ENCODE measurements around the gene PNPT1.
"Not testable (repeated sequence)": the region's sequence is repeated elsewhere in the genome, so short reads cannot be mapped to it uniquely, and the experiment has no call there.

PNPT1 gene

DNA sequence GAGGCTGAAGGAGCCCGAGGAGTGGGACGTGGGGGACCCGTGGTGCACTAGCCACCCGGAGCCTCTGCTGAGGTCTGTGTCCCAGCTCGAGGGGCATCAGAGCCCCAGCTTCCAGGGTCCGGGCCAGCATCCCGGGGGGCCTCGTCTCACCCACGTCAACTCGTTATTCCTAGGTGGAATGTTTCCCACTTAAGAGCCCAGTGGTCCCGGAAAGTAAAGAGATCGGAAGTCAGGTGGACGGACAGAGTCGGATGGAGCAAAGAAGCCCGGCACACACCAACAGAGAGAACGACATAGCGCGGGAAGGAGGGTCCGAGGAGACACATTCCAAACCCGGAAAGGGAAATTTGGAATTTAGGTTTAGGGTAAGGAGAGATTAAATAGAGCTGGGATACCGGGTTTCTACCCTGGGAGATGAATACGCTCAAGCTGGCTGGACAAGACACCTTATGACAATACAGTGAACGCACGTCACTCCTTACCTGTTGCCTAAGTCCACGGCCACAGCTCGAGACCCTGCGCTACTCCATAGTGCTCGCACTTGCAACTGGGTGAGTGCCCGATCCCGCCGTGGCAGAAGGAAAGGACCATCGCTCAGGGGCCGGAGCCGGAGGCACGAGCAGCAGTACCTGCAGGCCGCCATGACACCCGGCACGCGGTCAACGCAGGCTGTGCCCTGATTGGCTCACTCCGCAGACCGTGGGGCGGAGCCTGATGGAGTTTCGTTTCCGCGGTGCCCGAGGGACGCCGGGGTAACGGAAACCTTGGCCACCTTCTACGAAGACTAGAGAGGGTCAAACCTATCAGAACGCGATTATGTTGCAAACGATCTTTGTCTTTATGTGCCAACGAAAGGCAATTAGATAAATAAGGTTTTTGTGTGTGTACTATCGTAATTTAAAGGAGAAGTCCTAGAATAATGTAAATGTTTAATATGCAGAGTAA, at the start of gene PNPT1:
Gene PNPT1, minus strand, starts transcription at position 664 of the 945 bp plus-strand sequence. Its CDS starts 21 bp downstream, at position 643.
- peak; percentile 83 to 92 for DNase-seq (ENCODE audit: extremely low read depth in 1 of 2, low read depth in 1 of 2)

DNA sequence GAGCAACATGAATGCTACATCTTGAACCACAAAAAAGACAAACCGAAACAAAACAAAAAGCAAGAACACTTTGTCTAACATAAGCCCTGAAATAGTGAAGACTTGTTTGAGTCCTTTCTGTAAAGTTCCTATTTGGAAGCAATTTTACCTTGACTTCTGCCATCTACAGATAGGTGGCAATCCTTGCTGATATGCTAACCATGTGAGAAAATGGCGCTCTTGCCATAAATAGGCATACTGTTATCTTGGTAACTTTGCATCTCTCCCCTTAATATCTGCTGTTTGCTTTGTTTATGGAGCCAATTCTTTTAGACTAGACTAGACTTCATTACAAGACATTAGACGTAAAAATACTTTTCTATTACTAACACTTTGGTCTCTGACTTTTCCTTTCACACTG, 49.4 kb upstream of the PNPT1 start:
- DNase-seq (ENCODE audit: extremely low read depth in 1 of 2, low read depth in 1 of 2) = no peak

DNA sequence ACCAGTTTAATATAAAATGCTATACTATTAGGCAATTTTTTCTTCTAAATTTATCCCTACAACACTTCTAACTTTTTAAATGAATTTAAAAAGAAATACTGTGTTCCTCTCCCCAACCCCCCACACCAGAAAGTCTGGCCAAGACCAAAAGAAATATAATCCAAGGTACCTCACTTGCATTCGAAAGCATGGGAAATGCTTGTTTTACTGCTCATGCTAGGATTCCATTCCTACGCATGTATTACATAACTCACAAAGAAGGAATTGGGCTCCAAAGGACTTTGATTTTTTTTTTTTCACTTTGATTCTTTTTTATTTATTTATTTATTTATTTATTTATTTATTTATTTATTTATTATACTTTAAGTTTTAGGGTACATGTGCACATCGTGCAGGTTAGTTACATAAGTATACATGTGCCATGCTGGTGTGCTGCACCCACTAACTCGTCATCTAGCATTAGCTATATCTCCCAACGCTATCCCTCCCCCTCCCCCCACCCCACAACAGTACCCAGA, 42.4 kb upstream of the PNPT1 start:
- not testable (repeated sequence) for DNase-seq (ENCODE audit: extremely low read depth in 1 of 2, low read depth in 1 of 2)

DNA sequence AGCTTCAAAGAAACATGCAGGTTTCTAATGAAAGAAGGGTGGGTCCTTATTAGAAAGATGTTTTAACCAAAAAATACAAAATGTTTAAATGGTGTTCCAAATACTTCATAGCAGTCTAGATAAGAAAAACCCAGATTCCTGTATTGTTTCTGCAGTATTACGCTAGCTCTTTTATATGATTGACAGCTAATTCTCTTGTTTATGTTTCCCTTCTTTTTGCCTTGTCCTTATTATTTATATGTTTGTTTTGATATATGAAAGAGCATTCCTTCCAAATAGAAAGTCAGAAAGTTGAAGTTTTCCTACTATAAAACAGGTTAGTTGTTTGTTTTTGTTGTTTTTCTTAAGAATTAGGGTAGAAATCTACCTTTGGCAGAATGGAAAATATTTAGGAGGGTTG, 41.1 kb upstream of the PNPT1 start:
- DNase-seq (ENCODE audit: extremely low read depth in 1 of 2, low read depth in 1 of 2) = no peak

DNA sequence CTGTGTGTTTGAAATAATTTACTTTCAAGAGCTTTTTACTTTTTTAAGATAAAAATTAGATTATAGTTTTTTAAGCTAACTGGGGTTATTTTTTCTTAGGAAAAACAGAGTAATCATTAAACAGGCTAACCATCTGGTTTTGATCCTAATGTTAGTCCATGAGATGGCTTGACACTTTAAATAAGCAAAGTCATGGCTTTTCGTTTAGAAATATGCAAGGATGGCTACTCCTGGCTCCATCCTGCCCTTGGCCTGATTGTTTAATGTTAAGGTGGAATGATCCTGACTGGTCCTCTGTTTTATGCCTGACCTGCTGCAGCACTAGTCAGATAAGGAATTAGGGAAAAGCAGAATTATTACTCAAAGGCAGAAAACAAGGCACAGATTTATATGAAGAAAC, 39.7 kb upstream of the PNPT1 start:
- DNase-seq (ENCODE audit: extremely low read depth in 1 of 2, low read depth in 1 of 2) = no peak

DNA sequence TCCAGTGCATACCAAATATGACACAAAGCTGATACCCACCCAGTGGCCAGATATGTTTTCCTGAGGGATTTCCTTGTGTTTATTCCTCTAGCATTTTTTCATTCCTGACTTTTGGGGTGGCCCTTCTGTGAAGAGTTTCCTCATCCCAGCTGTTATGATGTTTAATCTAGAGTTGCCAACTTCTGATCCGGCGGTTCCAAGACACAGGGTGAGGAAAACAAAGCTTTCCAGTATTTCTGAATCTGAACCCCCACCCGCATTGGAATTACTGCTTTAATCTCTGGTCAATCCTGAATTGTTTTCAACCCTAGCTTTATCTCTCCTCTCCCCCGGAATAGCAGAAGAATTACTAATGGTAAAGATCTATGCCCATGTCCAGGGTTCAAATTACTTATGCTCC, 39.2 kb upstream of the PNPT1 start:
- DNase-seq (ENCODE audit: extremely low read depth in 1 of 2, low read depth in 1 of 2) = no peak

DNA sequence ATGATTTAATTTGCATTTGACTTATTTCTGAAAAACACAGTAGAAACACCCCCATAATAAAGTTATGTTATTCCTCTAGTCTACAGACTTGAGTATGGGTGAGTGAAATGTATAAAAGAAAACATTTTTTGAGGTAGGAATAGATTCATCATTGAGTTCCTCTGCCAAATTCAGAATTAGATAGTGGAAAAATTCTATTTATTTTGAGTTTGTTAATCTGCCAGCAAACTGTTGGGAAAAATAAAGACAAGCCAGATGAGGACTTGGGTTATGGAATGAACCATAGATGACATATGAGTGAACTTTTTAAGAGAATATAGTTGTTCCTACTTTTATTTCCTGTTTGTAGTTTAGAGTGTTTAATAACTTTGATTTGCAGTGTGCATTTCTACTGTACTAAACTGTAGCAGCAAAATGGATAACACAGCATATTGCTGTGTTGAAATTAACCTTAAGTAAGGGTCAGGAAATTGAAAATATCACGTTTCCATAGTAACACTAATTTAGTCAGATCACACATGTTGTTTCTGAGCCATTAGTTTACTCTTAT, 35.6 kb upstream of the PNPT1 start:
- DNase-seq (ENCODE audit: extremely low read depth in 1 of 2, low read depth in 1 of 2) = no peak

DNA sequence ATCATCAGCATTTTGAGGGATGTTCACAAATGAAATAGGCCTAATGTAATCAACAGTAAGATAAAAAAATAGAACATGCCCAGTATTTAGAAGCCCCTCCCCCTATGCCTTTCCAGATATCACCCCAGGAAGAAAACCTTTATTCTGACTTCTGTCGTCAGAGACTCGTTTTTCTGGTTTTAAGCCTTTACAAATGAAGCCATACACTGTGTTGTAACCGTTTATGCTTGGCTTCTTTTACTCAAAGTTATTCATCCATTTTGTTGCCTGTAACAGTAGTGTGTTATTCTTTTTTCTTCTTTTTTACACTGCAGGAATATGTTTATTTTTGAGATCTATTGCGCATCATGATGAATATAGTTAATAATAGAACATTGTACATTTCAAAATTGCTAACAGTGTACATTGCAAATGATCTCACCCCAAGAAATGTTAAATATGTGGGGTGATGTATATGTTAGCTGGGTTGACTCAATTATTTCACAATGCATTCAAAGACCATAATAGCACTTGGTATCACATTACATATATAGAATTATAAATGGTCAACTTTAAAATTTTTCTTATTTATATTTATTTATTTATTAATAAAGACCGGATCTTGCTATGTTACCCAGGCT, 28.1 kb upstream of the PNPT1 start:
- DNase-seq (ENCODE audit: extremely low read depth in 1 of 2, low read depth in 1 of 2) = no peak

DNA sequence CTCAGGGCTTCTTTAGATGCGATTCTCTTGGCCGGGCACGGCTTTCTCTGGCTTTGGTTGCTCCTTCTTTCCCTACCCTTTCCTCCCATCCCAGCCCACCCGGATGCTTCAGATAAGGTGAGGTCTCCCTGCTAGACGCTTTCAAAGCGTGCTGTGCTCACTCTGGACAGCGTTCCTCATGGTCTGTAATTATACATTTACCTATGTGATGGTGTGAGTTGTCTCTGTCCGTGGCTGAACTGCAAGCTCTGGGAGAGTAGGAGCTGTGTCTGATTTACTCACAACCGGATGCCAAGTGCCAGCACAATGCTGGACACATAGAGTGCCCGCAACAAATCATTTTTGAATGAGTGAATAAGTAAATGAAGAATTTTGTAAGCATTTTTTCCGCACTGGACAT, 26.8 kb upstream of the PNPT1 start:
- no peak for DNase-seq (ENCODE audit: extremely low read depth in 1 of 2, low read depth in 1 of 2)

DNA sequence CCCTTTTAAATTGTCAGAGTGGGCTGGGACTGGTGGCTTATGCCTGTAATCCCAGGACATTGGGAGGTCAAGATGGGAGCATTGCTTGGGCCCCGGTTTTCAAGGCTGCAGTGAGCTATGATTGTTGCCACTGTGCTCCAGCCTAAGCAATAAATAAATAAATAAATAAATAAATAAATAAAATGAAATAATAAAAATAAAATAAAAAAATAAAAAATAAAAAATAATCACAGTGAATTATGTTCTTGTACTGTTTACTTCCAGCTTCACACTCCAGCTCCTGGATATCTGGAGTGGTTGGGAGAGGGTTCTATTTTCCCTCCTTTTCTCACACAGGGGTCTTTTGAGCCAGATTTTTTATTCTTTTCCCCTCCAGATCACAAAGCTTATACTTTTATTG, 26.2 kb upstream of the PNPT1 start:
- DNase-seq (ENCODE audit: extremely low read depth in 1 of 2, low read depth in 1 of 2) = no peak

DNA sequence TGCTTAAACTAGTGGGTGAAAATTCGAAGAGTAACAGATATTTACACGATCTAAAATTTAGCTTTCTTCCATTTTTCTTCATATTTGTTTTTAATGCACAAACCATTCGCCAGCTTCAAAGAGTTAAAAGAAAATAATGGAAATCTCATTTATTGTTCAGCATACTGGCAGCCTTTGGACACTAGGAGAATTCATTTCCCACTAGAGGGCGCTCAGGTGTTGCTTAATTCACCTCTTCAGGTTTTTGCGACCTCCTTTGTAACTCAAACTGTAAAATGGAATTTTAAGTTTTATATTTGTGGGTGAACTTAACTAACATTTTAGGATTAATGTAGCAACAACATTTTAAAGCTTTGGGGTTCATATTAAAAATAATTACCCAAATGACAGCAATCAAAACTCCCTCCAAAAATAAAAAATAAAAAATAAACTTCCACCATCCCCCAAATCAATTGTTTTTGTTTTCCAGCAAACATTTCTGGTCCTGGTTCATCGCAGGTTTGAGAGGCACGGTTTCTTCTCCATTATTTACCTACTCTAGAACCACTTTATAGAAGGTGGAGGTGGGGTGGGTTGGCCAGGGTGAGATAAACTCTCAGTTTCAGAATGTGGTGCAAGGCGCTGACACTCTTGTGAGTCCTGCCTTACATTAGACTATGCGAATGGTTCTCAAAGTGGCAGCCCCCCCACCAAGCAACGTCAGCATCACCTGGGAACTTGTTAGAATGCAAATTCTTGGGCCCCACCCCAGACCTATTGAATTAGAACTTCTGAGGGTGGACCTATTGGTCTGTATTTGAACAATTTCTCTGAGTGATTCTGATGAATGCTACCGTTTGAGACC, 24.7 kb upstream of the PNPT1 start:
- peak in 1 of 2 donors; percentile 21 for DNase-seq (ENCODE audit: extremely low read depth in 1 of 2, low read depth in 1 of 2)

DNA sequence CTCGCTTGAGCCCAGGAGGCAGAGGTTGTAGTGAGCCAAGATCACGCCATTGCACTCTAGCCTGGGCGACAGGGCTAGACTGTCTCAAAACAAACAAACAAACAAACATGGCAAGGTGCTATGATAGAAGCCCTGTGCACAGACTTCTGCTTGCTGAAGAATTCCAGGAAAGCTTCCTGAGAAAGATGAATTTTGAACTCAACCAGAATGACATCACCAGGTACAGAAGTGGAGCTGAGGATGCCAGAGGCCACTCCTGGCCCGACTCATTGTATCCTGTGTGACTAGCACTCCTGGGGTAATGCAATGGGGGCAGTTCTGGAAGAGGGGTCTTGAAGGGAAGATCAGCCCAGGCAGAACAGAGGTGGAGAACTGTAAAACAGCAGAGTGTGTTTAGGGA, 22.0 kb upstream of the PNPT1 start:
- no peak for DNase-seq (ENCODE audit: extremely low read depth in 1 of 2, low read depth in 1 of 2)

DNA sequence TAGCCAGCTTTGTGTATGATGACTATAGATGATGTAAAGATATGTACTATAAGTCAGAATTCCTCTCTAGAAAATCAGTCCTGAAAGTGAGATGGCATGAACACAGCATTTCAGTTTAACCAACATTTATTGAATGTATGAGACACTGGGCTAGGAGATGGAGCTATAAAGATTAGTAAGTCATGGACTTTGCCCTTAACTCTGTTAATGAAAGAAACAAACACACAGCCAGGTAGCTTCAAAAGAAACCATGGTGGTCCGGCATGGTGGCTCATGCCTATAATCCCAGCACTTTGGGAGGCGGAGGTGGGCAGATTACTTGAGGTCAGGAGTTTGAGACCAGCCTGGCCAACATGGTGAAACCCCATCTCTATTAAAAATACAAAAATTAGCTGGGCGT, 21.5 kb upstream of the PNPT1 start:
- DNase-seq (ENCODE audit: extremely low read depth in 1 of 2, low read depth in 1 of 2) = not testable (repeated sequence)

DNA sequence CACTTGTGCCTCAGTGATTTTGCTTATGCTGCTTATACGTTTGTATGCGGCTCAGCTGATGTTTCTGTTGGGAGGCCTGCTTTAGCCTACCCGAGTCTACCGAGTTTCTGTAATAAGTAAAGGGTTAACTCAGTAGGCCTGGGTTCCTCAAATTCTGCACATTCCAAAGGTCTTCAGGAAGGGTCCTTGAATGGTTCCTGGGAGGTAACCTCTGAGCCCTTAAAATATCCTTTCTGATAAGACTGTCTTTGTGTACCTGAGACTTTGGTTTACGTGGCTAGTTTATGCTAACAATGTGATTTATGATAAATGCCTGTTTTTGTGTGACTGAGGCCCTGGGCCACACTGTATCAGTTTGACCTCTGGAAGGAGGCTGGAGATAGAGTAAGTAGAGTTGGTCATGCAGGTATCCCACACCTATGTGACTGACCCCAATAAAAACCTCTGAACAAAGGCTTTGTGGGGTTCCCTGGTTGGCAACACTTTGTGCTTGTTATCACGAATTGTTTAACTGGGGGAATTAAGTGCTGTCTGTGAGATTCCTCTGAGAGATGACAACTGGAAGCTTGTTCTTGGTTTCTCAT, 18.9 kb upstream of the PNPT1 start:
- DNase-seq (ENCODE audit: extremely low read depth in 1 of 2, low read depth in 1 of 2) = no peak

DNA sequence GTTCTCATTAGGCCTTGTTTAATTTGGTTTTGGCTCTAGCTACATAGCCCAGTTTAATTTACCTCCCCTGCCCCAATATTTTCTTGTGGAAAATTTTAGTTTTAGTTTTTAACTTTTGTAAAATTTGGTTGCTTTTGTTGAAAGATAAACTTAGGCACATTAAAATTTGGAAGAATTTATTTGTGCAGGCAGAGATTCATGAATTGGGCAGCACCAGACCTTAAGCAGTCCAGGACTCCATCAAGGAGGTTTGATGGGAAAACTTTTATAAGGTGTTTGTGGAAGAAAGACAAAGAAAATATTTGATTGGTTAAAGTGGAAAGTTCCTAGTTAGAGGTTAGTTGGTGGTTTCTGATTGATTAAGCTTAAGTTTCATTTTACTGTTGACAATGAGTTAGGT, 16.4 kb upstream of the PNPT1 start:
- no peak for DNase-seq (ENCODE audit: extremely low read depth in 1 of 2, low read depth in 1 of 2)

DNA sequence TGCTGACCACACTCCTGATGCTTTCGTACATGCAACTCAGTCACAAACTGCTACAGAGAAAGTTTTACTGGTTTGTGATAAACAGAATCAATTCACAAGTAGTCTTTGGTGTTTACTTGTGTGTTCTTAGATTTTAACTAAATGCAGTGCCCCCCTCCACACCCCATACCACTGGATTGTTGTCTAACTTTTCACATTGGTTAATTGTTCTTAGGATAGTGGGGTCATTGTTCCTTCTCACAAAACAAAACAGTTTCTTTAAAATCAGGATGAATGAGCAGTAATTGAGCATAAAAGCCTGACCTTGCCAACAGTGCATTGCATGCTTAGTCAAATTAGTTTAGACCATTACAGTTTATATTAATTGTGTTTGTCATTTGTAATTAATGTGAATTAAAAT, 14.1 kb upstream of the PNPT1 start:
- DNase-seq (ENCODE audit: extremely low read depth in 1 of 2, low read depth in 1 of 2) = no peak

DNA sequence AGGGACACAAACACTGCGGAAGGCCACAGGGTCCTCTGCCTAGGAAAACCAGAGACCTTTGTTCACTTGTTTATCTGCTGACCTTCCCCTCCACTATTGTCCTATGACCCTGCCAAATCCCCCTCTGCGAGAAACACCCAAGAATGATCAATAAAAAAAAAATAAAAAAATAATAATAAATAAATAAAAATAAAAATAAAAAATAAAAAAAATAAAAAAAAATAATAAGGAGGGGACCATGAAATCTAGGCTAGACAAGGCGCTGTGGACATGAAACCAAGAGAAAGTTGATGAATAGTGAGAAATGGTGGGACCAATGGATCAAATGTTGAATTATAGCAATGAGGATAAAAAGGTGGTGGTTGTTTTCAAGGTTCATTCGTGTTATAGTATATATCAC, 12.6 kb upstream of the PNPT1 start:
- DNase-seq (ENCODE audit: extremely low read depth in 1 of 2, low read depth in 1 of 2) = not testable (repeated sequence)

DNA sequence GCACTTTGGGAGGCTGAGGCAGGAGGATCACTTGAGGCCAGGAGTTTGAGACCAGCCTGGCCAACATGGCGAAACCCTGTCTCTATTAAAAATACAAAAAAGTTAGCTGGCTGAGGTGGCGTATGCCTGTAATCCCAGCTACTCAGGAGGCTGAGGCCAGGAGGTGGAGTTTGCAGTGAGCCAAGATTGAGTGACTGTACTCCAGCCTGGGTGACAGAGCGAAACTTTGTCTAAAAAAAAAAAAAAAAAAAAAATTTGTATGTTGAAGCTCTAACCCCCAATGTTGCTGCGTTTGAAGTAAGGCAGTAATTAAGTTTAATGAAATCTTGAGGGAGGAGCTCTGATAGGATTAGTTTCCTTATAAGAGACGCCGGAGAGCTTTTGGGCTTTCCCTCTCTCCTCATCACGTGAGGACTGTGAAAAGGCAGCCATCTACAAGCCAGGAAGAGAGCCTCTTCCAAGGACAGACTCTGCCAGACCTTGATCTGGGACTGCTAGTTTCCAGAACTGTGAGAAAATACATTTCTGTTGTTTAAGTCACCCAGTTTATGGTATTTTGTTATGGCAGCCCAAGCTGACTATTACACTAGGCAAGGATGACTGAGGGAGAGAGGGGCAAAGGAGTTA, 11.5 kb upstream of the PNPT1 start:
- no peak for DNase-seq (ENCODE audit: extremely low read depth in 1 of 2, low read depth in 1 of 2)

DNA sequence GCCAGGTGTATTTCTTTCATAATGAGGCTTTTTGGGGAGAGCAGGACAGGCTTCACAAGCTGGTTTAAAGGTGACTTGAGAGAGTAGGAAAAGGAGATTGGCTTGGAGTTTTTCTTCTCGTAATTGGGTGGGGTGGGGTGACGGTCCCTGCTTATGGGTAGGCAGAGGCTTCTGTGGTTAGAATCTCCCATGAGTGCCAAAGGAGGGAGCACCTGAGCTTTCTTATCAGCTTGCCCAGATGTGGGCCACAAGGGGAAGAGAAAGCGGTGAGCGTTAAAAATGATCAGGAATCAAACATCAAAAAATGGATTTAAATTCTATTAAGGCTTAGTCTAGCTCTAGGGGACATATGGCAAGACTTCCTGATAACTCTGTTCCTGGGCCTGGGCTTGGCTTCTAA, 9.7 kb upstream of the PNPT1 start:
- DNase-seq (ENCODE audit: extremely low read depth in 1 of 2, low read depth in 1 of 2) = no peak

DNA sequence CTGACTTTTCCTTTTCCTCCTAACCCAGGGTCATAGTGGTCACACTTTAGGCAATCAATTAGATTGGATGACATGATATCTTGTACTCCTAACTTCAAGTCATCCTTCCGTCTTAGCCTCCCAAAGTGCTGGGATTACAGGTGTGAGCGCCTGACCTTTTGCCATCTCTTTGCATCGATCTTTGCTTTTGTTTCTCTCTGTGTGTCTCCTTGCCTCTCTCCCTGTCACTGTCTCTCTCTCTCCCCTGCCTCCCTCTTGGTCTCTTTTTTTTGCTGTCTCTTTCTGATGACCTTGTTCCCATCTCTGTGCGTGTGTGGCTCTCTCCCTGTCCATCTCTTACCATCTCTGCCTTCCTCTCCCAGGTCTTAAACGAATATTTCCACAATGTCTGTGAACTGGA, 904 bp downstream of the PNPT1 start:
- not testable (repeated sequence) for DNase-seq (ENCODE audit: extremely low read depth in 1 of 2, low read depth in 1 of 2)

Measured in stimulated activated CD8-positive, alpha-beta memory T cell treated with anti-CD3 and anti-CD28 coated beads, Interleukin-7, amount 100 ng/mL, for 48 hours (primary cell).